Sigmoid colon (tissue), 3 donors: ENCODE results near the gene EVA1B.

Experiments
- CTCF ChIP-seq, 4 experiments: fragments of 450-650 bp in 3 of 4; fragments of 200-600 bp in 1 of 4; IDR thresholded peaks; one replicate each; pipeline ENCODE4 v1.5.1; 2016 to 2019; ENCODE audit warnings: antibody characterized with exemption in 4 of 4, mild to moderate bottlenecking in 3 of 4, moderate library complexity in 2 of 4
- POLR2A ChIP-seq, 2 donors: fragments of 450-650 bp; IDR thresholded peaks; one replicate each; pipeline ENCODE4 v1.6.1; 2016; ENCODE audit warnings: antibody characterized with exemption in 2 of 2, mild to moderate bottlenecking in 2 of 2, moderate library complexity in 2 of 2

GRCh38 chr1:36276688-36277087 lies 46.8 kb downstream of the EVA1B start:
- TF ChIP-seq POLR2A (IDR thresholded peaks at IDR 0.05) (no peak), CTCF (IDR thresholded peaks at IDR 0.05) (no peak)
